ENCODE measurements around the gene VTI1A.

DNA sequence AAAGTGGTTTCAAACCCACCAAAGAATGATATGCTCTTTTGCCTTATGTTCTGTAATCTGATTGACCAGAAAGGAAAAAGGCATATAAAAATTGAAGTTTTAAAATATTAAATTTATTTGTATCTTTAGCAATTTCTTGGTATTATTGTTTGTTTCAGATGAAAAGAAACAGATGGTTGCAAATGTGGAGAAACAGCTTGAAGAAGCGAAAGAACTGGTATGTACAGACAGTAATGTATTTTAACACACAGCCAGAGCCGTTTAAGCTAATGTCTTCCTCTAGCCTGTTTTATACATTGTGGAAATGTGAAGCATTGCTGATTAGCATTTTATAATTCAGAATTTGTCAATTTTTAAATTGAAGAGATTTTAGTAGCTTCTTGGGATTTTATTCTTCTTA lies 13.4 kb downstream of the VTI1A start:
- TF ChIP-seq RAD21 (conservative IDR thresholded peaks at IDR 0.05 in 1 of 2, IDR thresholded peaks at IDR 0.05 in 1 of 2) (no peak), GATA3 (IDR thresholded peaks at IDR 0.05; ENCODE audit: borderline replicate concordance) (no peak), FOXS1 (CRISPR knock-in tag; IDR thresholded peaks at IDR 0.05) (no peak), CTCF (IDR thresholded peaks at IDR 0.05) (no peak), MAX (IDR thresholded peaks at IDR 0.05) (no peak), EP300 (IDR thresholded peaks at IDR 0.05) (no peak), SMC3 (IDR thresholded peaks at IDR 0.05) (no peak)
- TF ChIP-seq, protein P1, sequence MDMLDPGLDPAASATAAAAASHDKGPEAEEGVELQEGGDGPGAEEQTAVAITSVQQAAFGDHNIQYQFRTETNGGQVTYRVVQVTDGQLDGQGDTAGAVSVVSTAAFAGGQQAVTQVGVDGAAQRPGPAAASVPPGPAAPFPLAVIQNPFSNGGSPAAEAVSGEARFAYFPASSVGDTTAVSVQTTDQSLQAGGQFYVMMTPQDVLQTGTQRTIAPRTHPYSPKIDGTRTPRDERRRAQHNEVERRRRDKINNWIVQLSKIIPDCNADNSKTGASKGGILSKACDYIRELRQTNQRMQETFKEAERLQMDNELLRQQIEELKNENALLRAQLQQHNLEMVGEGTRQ (IDR thresholded peaks at IDR 0.05) = no peak

Data from A549 (cell line).